Measurements from ENCODE around the gene LBX2.

LBX2 gene, protein sequence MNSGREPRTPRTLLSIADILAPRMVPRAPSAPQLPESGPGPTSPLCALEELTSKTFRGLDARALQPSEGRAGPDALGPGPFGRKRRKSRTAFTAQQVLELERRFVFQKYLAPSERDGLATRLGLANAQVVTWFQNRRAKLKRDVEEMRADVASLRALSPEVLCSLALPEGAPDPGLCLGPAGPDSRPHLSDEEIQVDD

DNA sequence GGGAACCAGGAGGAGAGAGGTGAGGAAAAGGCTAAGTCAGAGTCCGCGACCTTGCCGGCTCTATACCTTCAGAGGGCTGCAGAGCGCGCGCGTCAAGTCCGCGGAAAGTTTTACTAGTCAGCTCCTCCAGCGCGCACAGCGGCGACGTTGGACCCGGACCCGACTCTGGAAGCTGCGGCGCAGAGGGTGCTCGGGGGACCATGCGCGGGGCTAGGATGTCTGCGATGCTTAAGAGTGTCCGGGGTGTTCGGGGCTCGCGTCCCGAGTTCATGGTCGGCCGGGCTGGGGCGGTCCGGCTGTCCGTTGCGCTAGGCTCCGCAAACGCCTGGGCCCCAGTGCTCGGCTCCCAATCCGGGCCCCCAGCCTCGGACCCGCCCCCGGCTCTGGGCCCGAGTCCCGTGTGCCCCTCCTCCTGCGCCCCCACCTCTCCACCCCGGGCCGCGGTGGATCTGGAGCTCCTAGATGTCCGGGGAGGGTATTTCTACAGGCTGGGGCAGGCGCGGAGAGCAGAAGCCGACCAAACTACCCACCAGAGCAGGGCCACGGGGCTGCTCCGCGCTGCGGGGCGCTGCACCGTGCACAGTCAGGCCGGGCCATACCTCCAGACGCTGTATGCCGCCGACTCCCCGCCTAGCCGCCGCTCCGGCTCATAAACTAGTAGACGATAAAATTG lies at the start of gene LBX2:
LBX2 (minus strand) TSS at position 337 of the 673 bp plus-strand sequence; CDS start at position 271, 66 bp downstream.
- TF ChIP-seq ZNF274 (IDR thresholded peaks at IDR 0.05; ENCODE audit: low read depth, low read length) = no peak
- TF ChIP-seq SUZ12 (IDR thresholded peaks at IDR 0.05; ENCODE audit: extremely low read depth, insufficient read depth, insufficient read length) = peak; percentile 42
- no peak for TF ChIP-seq YY1 (IDR thresholded peaks at IDR 0.05; ENCODE audit: insufficient read depth, insufficient read length)
- Histone ChIP-seq H3K4me3 (ENCODE audit: insufficient read length, low read depth) (peak within 1 kb of the TSS; percentile 39), H3K27me3 (ENCODE audit: insufficient read depth, insufficient read length) (peaks cover 92% of the 10 kb centered on the region), H3K9ac (ENCODE audit: insufficient read length, low read depth) (peak within 1 kb of the TSS; percentile 50), H3K4me1 (ENCODE audit: insufficient read depth, insufficient read length) (peaks cover 23% of the 10 kb centered on the region), H3K36me3 (ENCODE audit: insufficient read depth, insufficient read length, low read length) (peaks cover 2% of the 10 kb centered on the region), H3K9me3 (ENCODE audit: insufficient read depth, low read length) (no peaks in the 10 kb centered on the region)
- no peak for DNase-seq (ENCODE audit: low read depth, low spot score)

DNA sequence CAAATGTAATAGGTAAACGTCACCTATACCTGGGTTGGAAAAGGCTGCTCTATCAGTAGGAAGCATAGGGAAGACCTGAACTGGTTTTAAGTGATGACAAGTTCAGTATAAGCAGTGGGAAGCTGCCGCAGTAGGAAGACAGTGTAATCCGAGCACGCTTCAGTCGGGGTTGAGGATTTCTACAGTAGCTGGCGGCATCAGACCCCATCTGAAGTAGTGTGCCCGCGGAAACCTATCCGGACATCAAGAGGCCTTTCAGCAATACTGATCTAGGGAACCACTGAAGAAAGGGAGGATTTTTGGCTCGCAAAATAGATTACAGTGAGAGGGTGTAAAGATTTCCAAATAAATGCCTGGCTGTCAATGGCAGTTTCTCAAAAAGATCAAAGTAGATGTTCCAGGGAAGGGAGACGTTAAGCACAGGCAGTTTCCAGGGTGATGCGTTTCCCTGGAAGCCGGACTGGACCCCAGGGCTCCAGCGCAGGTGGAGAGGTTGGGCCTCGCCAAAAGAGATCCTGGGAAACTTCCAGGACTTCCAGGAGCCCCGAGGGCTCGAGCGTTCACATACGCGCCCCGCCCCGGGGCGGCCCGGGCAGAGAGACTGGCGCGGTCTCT lies 49.0 kb upstream of the LBX2 start:
- Histone ChIP-seq H3K9ac (ENCODE audit: insufficient read length, low read depth) (peak overlapping the region; percentile 83), H3K4me3 (ENCODE audit: insufficient read length, low read depth) (peak overlapping the region; percentile 64), H3K27me3 (ENCODE audit: insufficient read depth, insufficient read length) (peaks cover 48% of the 10 kb centered on the region), H3K36me3 (ENCODE audit: insufficient read depth, insufficient read length, low read length) (peaks cover 3% of the 10 kb centered on the region), H3K9me3 (ENCODE audit: insufficient read depth, low read length) (no peaks in the 10 kb centered on the region), H3K4me1 (ENCODE audit: insufficient read depth, insufficient read length) (peaks cover 4% of the 10 kb centered on the region)
- DNase-seq (ENCODE audit: low read depth, low spot score) = no peak
- TF ChIP-seq ZNF274 (IDR thresholded peaks at IDR 0.05; ENCODE audit: low read depth, low read length) (no peak), SUZ12 (IDR thresholded peaks at IDR 0.05; ENCODE audit: extremely low read depth, insufficient read depth, insufficient read length) (no peak), YY1 (IDR thresholded peaks at IDR 0.05; ENCODE audit: insufficient read depth, insufficient read length) (no peak)

DNA sequence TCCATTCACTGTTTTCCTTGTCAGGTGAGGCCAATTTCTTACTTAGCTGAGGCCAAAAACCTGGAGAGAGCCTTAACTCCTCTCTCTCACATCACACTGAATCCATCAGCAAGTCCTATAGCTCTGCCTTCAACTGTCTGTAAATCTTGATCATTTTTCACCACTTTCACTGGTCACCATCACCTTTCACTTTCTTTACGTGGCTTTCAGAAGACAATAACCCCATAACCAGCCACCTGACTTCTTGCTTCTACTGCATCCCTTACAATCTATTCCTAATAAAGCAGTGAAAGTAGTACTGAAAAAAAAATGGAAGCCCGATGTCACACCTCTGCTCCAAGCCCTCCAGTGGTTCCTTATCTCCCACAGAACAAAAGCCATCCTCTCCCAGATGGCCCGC lies 46.6 kb upstream of the LBX2 start:
- no peak for DNase-seq (ENCODE audit: low read depth, low spot score)
- Histone ChIP-seq H3K4me1 (ENCODE audit: insufficient read depth, insufficient read length) (no peaks in the 10 kb centered on the region), H3K9ac (ENCODE audit: insufficient read length, low read depth) (no peak overlapping the region), H3K9me3 (ENCODE audit: insufficient read depth, low read length) (no peaks in the 10 kb centered on the region), H3K27me3 (ENCODE audit: insufficient read depth, insufficient read length) (peaks cover 37% of the 10 kb centered on the region), H3K4me3 (ENCODE audit: insufficient read length, low read depth) (no peak overlapping the region), H3K36me3 (ENCODE audit: insufficient read depth, insufficient read length, low read length) (peaks cover 3% of the 10 kb centered on the region)
- TF ChIP-seq YY1 (IDR thresholded peaks at IDR 0.05; ENCODE audit: insufficient read depth, insufficient read length) (no peak), ZNF274 (IDR thresholded peaks at IDR 0.05; ENCODE audit: low read depth, low read length) (no peak), SUZ12 (IDR thresholded peaks at IDR 0.05; ENCODE audit: extremely low read depth, insufficient read depth, insufficient read length) (no peak)

DNA sequence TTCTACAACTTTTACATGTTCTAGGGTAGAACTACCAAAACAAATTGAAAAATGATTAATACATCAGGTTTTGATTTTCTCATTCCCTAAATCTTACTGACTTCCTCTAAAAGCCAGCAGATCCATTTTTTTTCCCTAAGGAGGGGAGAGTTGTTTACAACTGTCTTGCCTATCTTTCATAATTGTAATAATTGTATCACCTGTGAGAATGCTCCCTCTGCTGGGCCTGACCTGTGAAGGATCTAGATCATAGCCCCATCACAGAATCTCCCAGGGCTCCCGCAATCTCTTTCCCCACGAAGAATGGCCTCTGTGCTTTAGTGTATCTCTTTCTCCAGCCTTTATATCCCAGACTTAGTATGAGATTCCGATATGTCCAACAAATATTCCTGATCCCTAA lies 45.2 kb upstream of the LBX2 start:
- Histone ChIP-seq H3K4me3 (ENCODE audit: insufficient read length, low read depth) (no peak overlapping the region), H3K9ac (ENCODE audit: insufficient read length, low read depth) (no peak overlapping the region), H3K9me3 (ENCODE audit: insufficient read depth, low read length) (no peaks in the 10 kb centered on the region), H3K27me3 (ENCODE audit: insufficient read depth, insufficient read length) (peaks cover 25% of the 10 kb centered on the region), H3K36me3 (ENCODE audit: insufficient read depth, insufficient read length, low read length) (no peaks in the 10 kb centered on the region), H3K4me1 (ENCODE audit: insufficient read depth, insufficient read length) (no peaks in the 10 kb centered on the region)
- DNase-seq (ENCODE audit: low read depth, low spot score) = no peak
- TF ChIP-seq YY1 (IDR thresholded peaks at IDR 0.05; ENCODE audit: insufficient read depth, insufficient read length) = no peak
- TF ChIP-seq ZNF274 (IDR thresholded peaks at IDR 0.05; ENCODE audit: low read depth, low read length) = no peak
- no peak for TF ChIP-seq SUZ12 (IDR thresholded peaks at IDR 0.05; ENCODE audit: extremely low read depth, insufficient read depth, insufficient read length)

DNA sequence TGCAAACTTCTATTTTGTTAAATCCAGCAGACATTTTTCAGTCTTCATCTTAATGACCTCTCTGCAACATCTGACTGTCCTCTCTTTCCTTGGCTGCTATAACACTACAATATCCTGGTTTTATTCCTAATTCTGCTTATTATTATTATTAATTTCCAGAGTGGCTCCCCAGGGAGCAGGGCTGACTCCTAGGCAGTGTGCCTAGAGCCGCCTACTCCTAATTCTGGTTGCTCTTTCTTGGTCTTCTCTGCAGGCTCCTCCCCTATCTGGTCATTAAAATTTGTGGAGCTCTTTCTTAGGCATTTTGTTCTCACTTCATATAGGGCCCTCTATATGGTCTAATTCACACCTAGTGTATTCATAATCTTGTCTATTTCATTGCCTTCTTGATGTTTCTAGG lies 43.6 kb upstream of the LBX2 start:
- DNase-seq (ENCODE audit: low read depth, low spot score) = no peak
- no peak overlapping the region for H3K4me3 ChIP-seq (ENCODE audit: insufficient read length, low read depth)
- no peak overlapping the region for H3K9ac ChIP-seq (ENCODE audit: insufficient read length, low read depth)
- no peaks in the 10 kb centered on the region for H3K4me1 ChIP-seq (ENCODE audit: insufficient read depth, insufficient read length)
- H3K36me3 ChIP-seq (ENCODE audit: insufficient read depth, insufficient read length, low read length) = no peaks in the 10 kb centered on the region
- peaks cover 10% of the 10 kb centered on the region for H3K27me3 ChIP-seq (ENCODE audit: insufficient read depth, insufficient read length)
- TF ChIP-seq SUZ12 (IDR thresholded peaks at IDR 0.05; ENCODE audit: extremely low read depth, insufficient read depth, insufficient read length) (no peak), ZNF274 (IDR thresholded peaks at IDR 0.05; ENCODE audit: low read depth, low read length) (no peak), YY1 (IDR thresholded peaks at IDR 0.05; ENCODE audit: insufficient read depth, insufficient read length) (no peak)
- H3K9me3 ChIP-seq (ENCODE audit: insufficient read depth, low read length) = no peaks in the 10 kb centered on the region

DNA sequence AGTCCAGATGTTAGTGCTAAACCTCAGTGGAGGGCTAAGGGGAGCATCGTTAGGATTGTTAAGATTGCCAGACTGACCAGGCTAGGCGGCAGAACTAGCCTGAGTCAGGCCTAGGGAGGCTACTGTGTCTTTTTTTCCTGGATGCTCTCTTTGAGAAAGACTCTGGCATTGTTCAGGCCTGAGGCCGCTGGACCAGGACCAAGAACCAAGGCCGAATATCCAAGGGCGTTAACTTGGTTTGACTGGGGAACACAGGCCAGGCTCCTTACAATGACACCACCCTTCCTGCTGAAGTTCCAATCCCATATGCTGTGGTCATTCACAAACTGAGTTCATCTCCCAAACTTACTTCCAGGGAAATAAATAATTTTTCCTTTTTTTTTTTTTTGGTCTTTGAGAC lies 40.9 kb upstream of the LBX2 start:
- H3K36me3 ChIP-seq (ENCODE audit: insufficient read depth, insufficient read length, low read length) = no peaks in the 10 kb centered on the region
- no peaks in the 10 kb centered on the region for H3K4me1 ChIP-seq (ENCODE audit: insufficient read depth, insufficient read length)
- TF ChIP-seq ZNF274 (IDR thresholded peaks at IDR 0.05; ENCODE audit: low read depth, low read length) (no peak), SUZ12 (IDR thresholded peaks at IDR 0.05; ENCODE audit: extremely low read depth, insufficient read depth, insufficient read length) (no peak), YY1 (IDR thresholded peaks at IDR 0.05; ENCODE audit: insufficient read depth, insufficient read length) (no peak)
- no peak for DNase-seq (ENCODE audit: low read depth, low spot score)
- H3K9me3 ChIP-seq (ENCODE audit: insufficient read depth, low read length) = no peaks in the 10 kb centered on the region
- no peaks in the 10 kb centered on the region for H3K27me3 ChIP-seq (ENCODE audit: insufficient read depth, insufficient read length)
- H3K9ac ChIP-seq (ENCODE audit: insufficient read length, low read depth) = no peak overlapping the region
- H3K4me3 ChIP-seq (ENCODE audit: insufficient read length, low read depth) = no peak overlapping the region

DNA sequence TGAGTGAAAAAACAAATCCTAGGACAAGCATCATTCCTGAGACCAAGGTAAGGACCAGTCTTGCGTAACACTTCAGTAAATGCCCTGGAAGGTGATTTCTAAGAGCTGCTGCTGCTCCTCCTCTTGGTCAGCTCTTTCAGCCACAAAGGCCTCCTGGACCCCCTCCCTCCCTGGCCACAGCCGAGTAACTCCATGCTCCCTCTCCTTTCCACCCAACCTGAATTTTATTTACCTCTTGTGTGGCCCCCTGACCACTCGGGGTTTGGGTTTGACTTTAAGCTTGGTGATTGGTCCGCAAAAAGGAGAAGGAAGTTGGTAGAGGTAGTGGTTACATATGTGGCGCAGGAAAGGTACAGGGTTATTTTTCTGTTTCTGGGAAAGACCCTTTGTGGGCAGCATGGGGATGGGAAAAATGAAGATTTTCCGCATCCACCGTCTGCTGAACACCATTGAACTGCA lies 39.5 kb upstream of the LBX2 start:
- H3K9me3 ChIP-seq (ENCODE audit: insufficient read depth, low read length) = no peaks in the 10 kb centered on the region
- DNase-seq (ENCODE audit: low read depth, low spot score) = no peak
- H3K4me1 ChIP-seq (ENCODE audit: insufficient read depth, insufficient read length) = no peaks in the 10 kb centered on the region
- no peak overlapping the region for H3K4me3 ChIP-seq (ENCODE audit: insufficient read length, low read depth)
- H3K27me3 ChIP-seq (ENCODE audit: insufficient read depth, insufficient read length) = no peaks in the 10 kb centered on the region
- peaks cover 7% of the 10 kb centered on the region for H3K36me3 ChIP-seq (ENCODE audit: insufficient read depth, insufficient read length, low read length)
- H3K9ac ChIP-seq (ENCODE audit: insufficient read length, low read depth) = no peak overlapping the region
- TF ChIP-seq SUZ12 (IDR thresholded peaks at IDR 0.05; ENCODE audit: extremely low read depth, insufficient read depth, insufficient read length) (no peak), ZNF274 (IDR thresholded peaks at IDR 0.05; ENCODE audit: low read depth, low read length) (no peak), YY1 (IDR thresholded peaks at IDR 0.05; ENCODE audit: insufficient read depth, insufficient read length) (no peak)
